Small intestine (tissue), 7 donors: ENCODE data around the gene FGF12. TPM values are rescaled to one million over a fixed set of nuclear protein-coding genes. Genes with fewer than 3 reads are reported as not detected.

Source experiments
- DNase-seq, 2 donors: peaks; one replicate each; pipeline versions ENCODE4 v3.0.0 to v3.0.0-alpha.2; 2013
- FAIRE-seq: peaks from 2 replicates; lab custom pipeline; 2012; peaks lifted over from hg19 to GRCh38; lab: Jason Lieb, UNC
- H3K27ac ChIP-seq, 3 donors: one replicate each; pipeline ENCODE4 v1.5.1; 2013; ENCODE audit warnings: low read length in 2 of 3, mild to moderate bottlenecking in 2 of 3, control low read depth in 1 of 3, inconsistent platforms in 1 of 3, low read depth in 1 of 3, moderate library complexity in 1 of 3
- H3K27me3 ChIP-seq, 3 donors: one replicate each; pipeline ENCODE4 v1.6.1; 2013; ENCODE audit warnings: low read length in 3 of 3, inconsistent platforms in 1 of 3; ENCODE audit not compliant: control insufficient read depth in 3 of 3, insufficient read depth in 3 of 3
- H3K36me3 ChIP-seq, 3 donors: one replicate each; pipeline ENCODE4 v1.6.1; 2013; ENCODE audit warnings: low read length in 3 of 3, inconsistent platforms in 1 of 3, low read depth in 1 of 3, mild to moderate bottlenecking in 1 of 3, moderate library complexity in 1 of 3; ENCODE audit not compliant: control insufficient read depth in 3 of 3, insufficient read depth in 2 of 3
- H3K4me1 ChIP-seq, 3 donors: one replicate each; pipeline ENCODE4 v1.6.1; 2013; ENCODE audit warnings: low read length in 2 of 3, inconsistent platforms in 1 of 3, low read depth in 1 of 3, mild to moderate bottlenecking in 1 of 3, moderate library complexity in 1 of 3; ENCODE audit not compliant: control insufficient read depth in 3 of 3, insufficient read depth in 2 of 3
- H3K4me3 ChIP-seq, 3 donors: one replicate each; pipeline ENCODE4 v1.5.1; 2013; ENCODE audit warnings: low read length in 3 of 3, control low read depth in 1 of 3, inconsistent platforms in 1 of 3, low read depth in 1 of 3, mild to moderate bottlenecking in 1 of 3, moderate library complexity in 1 of 3
- H3K9me3 ChIP-seq, 2 donors: one replicate each; pipeline ENCODE4 v1.6.1; 2013; ENCODE audit warnings: low read depth in 1 of 2, low read length in 1 of 2; ENCODE audit not compliant: control insufficient read depth in 2 of 2, insufficient read depth in 1 of 2
- WGBS, 3 donors: extraction: QIAGEN DNeasy Blood & Tissue Kit; methylation state at CpG; one replicate each; pipeline ENCODE4 v1.1.7; 2013; 5-methylcytosine and 5-hydroxymethylcytosine counted together
- polyA plus RNA-seq, 4 donors: library from polyadenylated mRNA; stranded (reverse) in 3 of 4; unstranded in 1 of 4; fragments of 200-250 nt in 3 of 4; fragments of 120-200 nt in 1 of 4; gene quantifications; one replicate each; pipeline versions ENCODE4 v1.2.1 to v1.2.3, GENCODE V29; 2013
- donor health status: healthy with polysubstance abuse.
- donor health status: control.
- donor health status: control.
- donor health status: Bipolar disorder and iron deficiency.
- donor health status: healthy.

The FGF12 gene
- polyA plus RNA-seq, 4 donors = 0.39 to 1.1 (median 0.43) TPM; not detected in 1

DNA sequence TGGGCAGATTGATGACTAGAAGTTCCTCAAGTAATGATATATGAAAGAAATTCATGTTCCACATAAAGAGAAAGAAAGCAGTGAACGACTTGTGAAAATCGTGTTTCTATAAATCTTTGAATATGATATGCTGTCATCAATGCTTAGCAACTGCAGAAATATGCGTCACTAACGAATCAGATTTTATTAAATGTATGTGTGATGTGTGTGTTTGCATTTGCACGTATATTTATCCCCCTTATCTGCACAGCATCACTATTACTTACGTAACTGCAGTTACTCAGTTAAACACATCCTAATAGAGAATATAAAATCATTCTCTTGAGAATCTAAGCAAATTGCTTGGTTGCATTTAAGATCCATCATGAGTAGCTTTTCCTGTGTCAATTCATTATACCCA is 468.6 kb downstream of the FGF12 start:
- no peak for FAIRE-seq
- no peaks in the 10 kb centered on the region for H3K36me3 ChIP-seq
- 74 to 81% (median 77%) methylated on average over 6 of the region's 6 CpGs for WGBS, 3 donors

DNA sequence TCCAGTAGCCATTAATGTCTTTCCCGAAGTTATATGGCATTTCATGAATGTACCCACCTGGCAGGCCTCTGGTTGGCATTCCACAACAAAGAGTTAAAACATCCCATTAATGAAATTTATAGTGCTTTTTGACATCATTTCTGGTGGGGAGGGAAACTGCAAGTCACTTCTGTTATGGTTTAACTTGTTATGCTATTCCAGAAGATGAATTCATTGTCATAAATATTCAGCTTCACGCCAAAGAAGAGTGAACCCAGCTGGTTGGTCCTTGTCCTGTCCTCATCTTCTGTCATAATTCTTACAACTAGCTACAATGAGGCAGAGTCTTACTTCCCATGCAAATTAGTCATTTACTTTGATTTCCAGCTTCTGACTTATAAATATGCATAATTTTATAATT is 471.5 kb downstream of the FGF12 start:
- Histone ChIP-seq H3K4me1 (no peaks in the 10 kb centered on the region), H3K9me3 (no peaks in the 10 kb centered on the region), H3K36me3 (no peaks in the 10 kb centered on the region), H3K27ac (no peak overlapping the region), H3K27me3 (no peaks in the 10 kb centered on the region), H3K4me3 (no peak overlapping the region)
- FAIRE-seq = no peak
- no peak for DNase-seq
- WGBS, 3 donors = 56 to 75% (median 69%) methylated on average over 2 of the region's 2 CpGs

More for the DNA sequence above, 468.6 kb downstream of the FGF12 start:
- no peak for DNase-seq
- Histone ChIP-seq H3K27me3 (no peaks in the 10 kb centered on the region), H3K9me3 (no peaks in the 10 kb centered on the region), H3K27ac (no peak overlapping the region), H3K4me3 (no peak overlapping the region), H3K4me1 (no peaks in the 10 kb centered on the region)

GRCh38 chr3:192253138-192253887 is 474.0 kb downstream of the FGF12 start:
- Histone ChIP-seq H3K27ac (no peak overlapping the region), H3K36me3 (no peaks in the 10 kb centered on the region), H3K27me3 (no peaks in the 10 kb centered on the region), H3K9me3 (no peaks in the 10 kb centered on the region), H3K4me3 (no peak overlapping the region), H3K4me1 (no peaks in the 10 kb centered on the region)
- FAIRE-seq = no peak
- no peak for DNase-seq
- WGBS, 3 donors = 54 to 72% (median 55%) methylated on average over 3 of the region's 3 CpGs

DNA sequence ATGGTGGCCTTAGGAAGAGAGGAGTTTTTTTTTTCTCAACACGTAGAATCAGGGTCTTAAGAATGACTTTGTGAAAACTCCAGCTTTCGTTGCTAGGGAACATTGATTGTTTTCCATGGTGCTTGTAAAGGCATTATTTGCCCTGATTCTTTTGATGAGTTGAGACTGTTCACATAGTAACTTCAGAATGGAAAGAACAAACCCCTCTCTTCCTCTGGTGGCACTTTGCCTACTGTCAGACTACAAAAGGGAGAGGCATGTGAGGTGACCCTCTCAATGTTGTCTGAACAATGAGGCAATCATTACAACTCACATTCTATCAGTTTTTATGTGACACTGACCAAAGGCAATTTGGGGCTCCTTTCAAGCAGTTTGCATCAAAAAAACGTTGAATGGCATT is 477.8 kb downstream of the FGF12 start:
- Histone ChIP-seq H3K36me3 (no peaks in the 10 kb centered on the region), H3K27ac (no peak overlapping the region), H3K27me3 (no peaks in the 10 kb centered on the region), H3K4me3 (no peak overlapping the region), H3K4me1 (no peaks in the 10 kb centered on the region), H3K9me3 (no peaks in the 10 kb centered on the region)
- DNase-seq (no peak), FAIRE-seq (no peak)
- 20 to 56% (median 38%) methylated on average over 3 of the region's 3 CpGs for WGBS, 3 donors

- 4 to 67% (median 54%) methylated on average over 1 of the region's 1 CpG for WGBS, 3 donors
- no peaks in the 10 kb centered on the region for H3K27me3 ChIP-seq
- no peak for FAIRE-seq
Measured at GRCh38 chr3:192246847-192247559, 480.3 kb downstream of the FGF12 start.

GRCh38 chr3:192244591-192244990 is 482.8 kb downstream of the FGF12 start:
- Histone ChIP-seq H3K27ac (no peak overlapping the region), H3K4me3 (no peak overlapping the region), H3K27me3 (no peaks in the 10 kb centered on the region), H3K36me3 (no peaks in the 10 kb centered on the region), H3K9me3 (no peaks in the 10 kb centered on the region), H3K4me1 (no peaks in the 10 kb centered on the region)
- FAIRE-seq (no peak), DNase-seq (no peak)
- 55 to 59% (median 57%) methylated on average over 1 of the region's 1 CpG for WGBS, 3 donors

More at GRCh38 chr3:192246847-192247559, 480.3 kb downstream of the FGF12 start:
- no peaks in the 10 kb centered on the region for H3K9me3 ChIP-seq
- no peak overlapping the region for H3K27ac ChIP-seq
- no peaks in the 10 kb centered on the region for H3K4me1 ChIP-seq
- DNase-seq = no peak
- H3K36me3 ChIP-seq = no peaks in the 10 kb centered on the region
- H3K4me3 ChIP-seq = no peak overlapping the region

DNA sequence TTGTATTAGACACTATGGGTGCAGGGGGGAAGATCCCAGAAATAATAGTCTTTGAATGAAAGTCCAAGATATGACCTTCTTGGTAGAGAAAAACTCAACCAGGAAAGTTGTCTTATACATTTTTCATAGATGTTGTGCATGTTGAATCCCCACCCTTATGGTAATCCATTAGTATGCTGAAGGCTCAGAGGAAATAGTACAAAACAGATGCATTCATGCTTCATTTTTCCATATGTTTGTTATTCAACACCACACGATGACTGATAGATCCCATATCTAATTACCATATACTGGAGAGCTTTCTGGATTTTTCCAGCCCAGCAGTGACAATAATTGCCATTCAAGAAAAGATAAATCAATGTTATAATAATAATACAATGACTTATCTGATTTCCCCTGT is 487.4 kb downstream of the FGF12 start:
- Histone ChIP-seq H3K27ac (no peak overlapping the region), H3K27me3 (no peaks in the 10 kb centered on the region), H3K9me3 (no peaks in the 10 kb centered on the region), H3K4me3 (no peak overlapping the region), H3K36me3 (no peaks in the 10 kb centered on the region), H3K4me1 (no peaks in the 10 kb centered on the region)
- no peak for FAIRE-seq
- DNase-seq = no peak
- 55 to 77% (median 58%) methylated on average over 1 of the region's 1 CpG for WGBS, 3 donors

GRCh38 chr3:192237992-192238608 is 489.2 kb downstream of the FGF12 start:
- no peak for FAIRE-seq
- Histone ChIP-seq H3K36me3 (no peaks in the 10 kb centered on the region), H3K27me3 (no peaks in the 10 kb centered on the region), H3K4me1 (no peaks in the 10 kb centered on the region), H3K9me3 (no peaks in the 10 kb centered on the region), H3K27ac (no peak overlapping the region), H3K4me3 (no peak overlapping the region)
- no peak for DNase-seq
- WGBS, 3 donors = 44 to 66% (median 49%) methylated on average over 4 of the region's 4 CpGs
